ENCODE measurements around the gene DYNC1I2. TPM values are rescaled to one million over a fixed set of nuclear protein-coding genes. Genes with fewer than 3 reads are reported as not detected.

Gene DYNC1I2
- polyA plus RNA-seq, 3 donors = 30.8 to 39.1 (median 32.2) TPM

DNA sequence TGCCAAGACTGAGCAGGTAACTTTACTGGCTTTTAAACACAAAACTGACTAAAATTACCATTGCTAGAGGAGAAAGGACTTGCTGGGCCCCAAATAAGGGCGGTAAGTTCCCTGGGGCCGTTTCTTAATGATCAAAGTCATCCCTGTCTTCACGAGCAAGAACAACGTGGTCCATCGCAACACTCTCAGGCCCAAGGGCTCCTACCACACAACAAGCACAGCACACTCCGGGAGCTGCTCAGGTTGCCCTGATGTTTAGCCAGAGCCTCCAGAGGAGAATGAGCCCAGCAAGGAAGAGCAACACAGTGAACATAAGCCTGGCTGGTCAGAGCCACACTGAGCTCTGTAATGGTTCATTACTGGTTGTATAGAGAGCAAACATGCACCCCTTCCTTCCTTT lies 102.7 kb downstream of the DYNC1I2 start:
- Histone ChIP-seq H3K4me2 (replicated peaks; ENCODE audit: extremely low read depth, low read length, poor library complexity, severe bottlenecking) (no peak overlapping the region), H3K4me1 (ENCODE audit: control insufficient read depth in 1 of 2, insufficient read depth in 2 of 2, low read length in 2 of 2) (peaks cover 0 to 5% of the 10 kb centered on the region in 2 donors), H4K20me1 (ENCODE audit: insufficient read depth, low read length) (no peaks in the 10 kb centered on the region), H3K9ac (ENCODE audit: insufficient read depth, low read length, poor library complexity, severe bottlenecking) (no peak overlapping the region), H3K4me3 (replicated peaks in 1 of 3; ENCODE audit: low read depth in 2 of 3, low read length in 3 of 3) (no peak overlapping the region), H3K36me3 (replicated peaks in 1 of 2; ENCODE audit: control insufficient read depth in 1 of 2, insufficient read depth in 2 of 2, low read length in 2 of 2) (peaks cover 46 to 80% of the 10 kb centered on the region in 2 donors), H3K27me3 (ENCODE audit: control insufficient read depth in 2 of 2, insufficient read depth in 2 of 2, low read length in 2 of 2) (no peaks in the 10 kb centered on the region), H3K27ac (ENCODE audit: low read depth in 1 of 2, low read length in 2 of 2) (no peak overlapping the region), H2AFZ (ENCODE audit: insufficient read depth, low read depth, low read length, poor library complexity, severe bottlenecking) (no peak overlapping the region), H3K9me3 (replicated peaks in 1 of 2; ENCODE audit: control insufficient read depth in 1 of 2, insufficient read depth in 1 of 2, low read length in 2 of 2) (no peaks in the 10 kb centered on the region), H3K79me2 (ENCODE audit: insufficient read depth, low read length) (no peaks in the 10 kb centered on the region)
- Mint-ChIP-seq H3K9me3 (no peaks in the 10 kb centered on the region), H3K4me1 (peaks cover 11% of the 10 kb centered on the region), H3K27me3 (ENCODE audit: low read depth in 3 of 3) (no peaks in the 10 kb centered on the region), H3K27ac (no peak overlapping the region), H3K36me3 (peaks cover 75 to 78% of the 10 kb centered on the region in 2 donors), H3K4me3 (no peak overlapping the region)
- 97% methylated on average over 4 of the region's 6 CpGs for WGBS (ENCODE audit: insufficient coverage)
- TF ChIP-seq, protein P1, sequence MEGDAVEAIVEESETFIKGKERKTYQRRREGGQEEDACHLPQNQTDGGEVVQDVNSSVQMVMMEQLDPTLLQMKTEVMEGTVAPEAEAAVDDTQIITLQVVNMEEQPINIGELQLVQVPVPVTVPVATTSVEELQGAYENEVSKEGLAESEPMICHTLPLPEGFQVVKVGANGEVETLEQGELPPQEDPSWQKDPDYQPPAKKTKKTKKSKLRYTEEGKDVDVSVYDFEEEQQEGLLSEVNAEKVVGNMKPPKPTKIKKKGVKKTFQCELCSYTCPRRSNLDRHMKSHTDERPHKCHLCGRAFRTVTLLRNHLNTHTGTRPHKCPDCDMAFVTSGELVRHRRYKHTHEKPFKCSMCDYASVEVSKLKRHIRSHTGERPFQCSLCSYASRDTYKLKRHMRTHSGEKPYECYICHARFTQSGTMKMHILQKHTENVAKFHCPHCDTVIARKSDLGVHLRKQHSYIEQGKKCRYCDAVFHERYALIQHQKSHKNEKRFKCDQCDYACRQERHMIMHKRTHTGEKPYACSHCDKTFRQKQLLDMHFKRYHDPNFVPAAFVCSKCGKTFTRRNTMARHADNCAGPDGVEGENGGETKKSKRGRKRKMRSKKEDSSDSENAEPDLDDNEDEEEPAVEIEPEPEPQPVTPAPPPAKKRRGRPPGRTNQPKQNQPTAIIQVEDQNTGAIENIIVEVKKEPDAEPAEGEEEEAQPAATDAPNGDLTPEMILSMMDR (IDR thresholded peaks at IDR 0.05) = no peak
- DNase-seq = no peak
- intact Hi-C loops (cut with micrococcal nuclease) = no loop called here

GRCh38 chr2:171791361-171791760 lies 104.1 kb downstream of the DYNC1I2 start:
- peak overlapping the region in 1 of 7 donors; percentile 22 for H3K27ac Mint-ChIP-seq
- Histone ChIP-seq H2AFZ (ENCODE audit: insufficient read depth, low read depth, low read length, poor library complexity, severe bottlenecking) (no peak overlapping the region), H3K9ac (ENCODE audit: insufficient read depth, low read length, poor library complexity, severe bottlenecking) (no peak overlapping the region), H3K4me1 (ENCODE audit: control insufficient read depth in 1 of 2, insufficient read depth in 2 of 2, low read length in 2 of 2) (peaks cover 0 to 5% of the 10 kb centered on the region in 2 donors), H3K27ac (ENCODE audit: low read depth in 1 of 2, low read length in 2 of 2) (no peak overlapping the region), H3K4me2 (replicated peaks; ENCODE audit: extremely low read depth, low read length, poor library complexity, severe bottlenecking) (no peak overlapping the region), H3K4me3 (replicated peaks in 1 of 3; ENCODE audit: low read depth in 2 of 3, low read length in 3 of 3) (no peak overlapping the region), H3K36me3 (replicated peaks in 1 of 2; ENCODE audit: control insufficient read depth in 1 of 2, insufficient read depth in 2 of 2, low read length in 2 of 2) (peaks cover 36 to 68% of the 10 kb centered on the region in 2 donors), H3K9me3 (replicated peaks in 1 of 2; ENCODE audit: control insufficient read depth in 1 of 2, insufficient read depth in 1 of 2, low read length in 2 of 2) (no peaks in the 10 kb centered on the region), H3K27me3 (ENCODE audit: control insufficient read depth in 2 of 2, insufficient read depth in 2 of 2, low read length in 2 of 2) (no peaks in the 10 kb centered on the region), H4K20me1 (ENCODE audit: insufficient read depth, low read length) (no peaks in the 10 kb centered on the region), H3K79me2 (ENCODE audit: insufficient read depth, low read length) (no peaks in the 10 kb centered on the region)
- no peaks in the 10 kb centered on the region for H3K27me3 Mint-ChIP-seq (ENCODE audit: low read depth in 3 of 3)
- no peak for DNase-seq
- no peak overlapping the region for H3K4me3 Mint-ChIP-seq
- H3K4me1 Mint-ChIP-seq = peaks cover 13% of the 10 kb centered on the region
- TF ChIP-seq, protein P1 (IDR thresholded peaks at IDR 0.05) = no peak
- no peaks in the 10 kb centered on the region for H3K9me3 Mint-ChIP-seq
- WGBS (ENCODE audit: insufficient coverage) = 81% methylated on average over 2 of the region's 4 CpGs
- intact Hi-C loops (cut with micrococcal nuclease) = no loop called here
- peaks cover 69% of the 10 kb centered on the region in 2 donors for H3K36me3 Mint-ChIP-seq

All from CD14-positive monocyte (primary cell).